ENCODE measurements around the gene NDUFAF4. TPM values are rescaled to one million over a fixed set of nuclear protein-coding genes. Genes with fewer than 3 reads are reported as not detected.
A peak's percentile ranks its signal among the peaks of the same experiment; 100 is the strongest.

Gene NDUFAF4
- total and polyA plus RNA-seq, 2 of the 8 experiments (the other 6 are each of a cell fraction or from before 2014, with no cell fraction given), result 21.9 to 84.4 TPM

GRCh38 chr6:96897396-96898240 is at the start of gene NDUFAF4 (continued):
- TF ChIP-seq POU5F1 (IDR thresholded peaks at IDR 0.05; ENCODE audit: low read depth, low read length) (no peak), CTBP2 (IDR thresholded peaks at IDR 0.05; ENCODE audit: borderline replicate concordance, insufficient read depth, insufficient read length, low read length) (no peak), TEAD4 (IDR thresholded peaks at IDR 0.05; ENCODE audit: low read depth, low read length) (no peak), EZH2 (IDR thresholded peaks at IDR 0.05; ENCODE audit: low read depth, low read length, severe bottlenecking) (no peak), NRF1 (IDR thresholded peaks at IDR 0.05; ENCODE audit: low read depth, low read length) (peak; percentile 74), KDM1A (IDR thresholded peaks at IDR 0.05; ENCODE audit: borderline replicate concordance, low read length) (no peak), TBP (IDR thresholded peaks at IDR 0.05; ENCODE audit: low read depth, low read length) (peak; percentile 90), JUND (IDR thresholded peaks at IDR 0.05; ENCODE audit: low read length) (no peak), CHD1 (IDR thresholded peaks at IDR 0.05; ENCODE audit: low read depth, low read length) (no peak), E2F6 (IDR thresholded peaks at IDR 0.05) (peak; percentile 44; the same call in 1 of the 2 replicates), KDM4A (IDR thresholded peaks at IDR 0.05; ENCODE audit: low read depth, low read length, severe bottlenecking) (peak; percentile 73), TCF12 (IDR thresholded peaks at IDR 0.05; ENCODE audit: low read depth, low read length) (0 out of 2 replicates have a peak, but pooled peaks have one; percentile 35), SIX5 (IDR thresholded peaks at IDR 0.05; ENCODE audit: low read depth, low read length) (no peak), YY1 (IDR thresholded peaks at IDR 0.05; ENCODE audit: low read depth, low read length) (no peak), NANOG (IDR thresholded peaks at IDR 0.05; ENCODE audit: insufficient read depth, low read depth, low read length, poor library complexity, severe bottlenecking) (peak; percentile 51), ATF3 (IDR thresholded peaks at IDR 0.05; ENCODE audit: insufficient read depth, low read depth, low read length) (no peak), POLR2A (IDR thresholded peaks at IDR 0.05; ENCODE audit: control extremely low read depth in 1 of 2, low read depth in 2 of 2, low read length in 2 of 2) (peak; percentile 75 to 86), CBX8 (IDR thresholded peaks at IDR 0.05; ENCODE audit: borderline replicate concordance, low read depth, low read length) (no peak), JUN (IDR thresholded peaks at IDR 0.05; ENCODE audit: low read depth, low read length) (no peak; the same call in 1 of the 2 replicates), POLR2AphosphoS5 (IDR thresholded peaks at IDR 0.05; ENCODE audit: low read depth, low read length) (peak; percentile 67; the same call in 1 of the 2 replicates), SUZ12 (IDR thresholded peaks at IDR 0.05; ENCODE audit: low read length) (no peak), TAF1 (IDR thresholded peaks at IDR 0.05; ENCODE audit: low read depth, low read length) (peak; percentile 69), MAFK (IDR thresholded peaks at IDR 0.05; ENCODE audit: low read depth, low read length) (no peak), BCL11A (IDR thresholded peaks at IDR 0.05; ENCODE audit: low read depth in 2 of 2, low read length in 2 of 2) (no peak)

Data from H1 (cell line).